ENCODE results near the gene MFSD6.

- TF ChIP-seq CTCF (IDR thresholded peaks at IDR 0.05; ENCODE audit: poor library complexity, severe bottlenecking) (no peak), EP300 (conservative IDR thresholded peaks at IDR 0.05; ENCODE audit: poor library complexity, severe bottlenecking) (no peak), SMC3 (conservative IDR thresholded peaks at IDR 0.05; ENCODE audit: poor library complexity) (no peak), RAD21 (conservative IDR thresholded peaks at IDR 0.05) (no peak), POLR2AphosphoS5 (IDR thresholded peaks at IDR 0.05) (no peak), TAF1 (IDR thresholded peaks at IDR 0.05; ENCODE audit: low read depth) (no peak)
Observed at GRCh38 chr2:190528521-190529001, 120.4 kb downstream of the MFSD6 start.

Measured in neural cell (in vitro differentiated cells).